B cell (primary cell): ENCODE data around the gene GRIK2. TPM values are rescaled to one million over a fixed set of nuclear protein-coding genes. Genes with fewer than 3 reads are reported as not detected.

Experiments used
- ATAC-seq: fragments of 200-7000 bp; cut with Tn5 transposase; one replicate; pipeline ENCODE4 v1.10.0; 2021; ENCODE audit warnings: low read depth, mild to moderate bottlenecking, moderate number of reproducible peaks, moderate library complexity
- CTCF ChIA-PET: fragments of 350-600 bp; sonication (Branson Sonifier 250); formaldehyde crosslinking; loops from one replicate; lab custom pipeline; 2021; ENCODE audit warnings: antibody characterized with exemption, inconsistent platforms; lab: Charles Lee
- POLR2A ChIA-PET: fragments of 350-600 bp; sonication (Branson Sonifier 250); formaldehyde crosslinking; loops from one replicate; lab custom pipeline; 2021; ENCODE audit warnings: antibody characterized with exemption; lab: Charles Lee
- DNase-seq: peaks from one replicate; pipeline ENCODE4 v3.0.0; 2013
- H2AFZ ChIP-seq: 2 replicates; pipeline ENCODE4 v1.6.1; 2012; ENCODE audit warnings: mild to moderate bottlenecking, low read depth, low read length; ENCODE audit not compliant: insufficient read depth, poor library complexity, severe bottlenecking
- H3K27ac ChIP-seq, 2 donors: 1 replicate in 1 of 2; 2 replicates in 1 of 2; pipeline ENCODE4 v1.5.1; 2012 to 2013; ENCODE audit warnings: low read length in 2 of 2, mild to moderate bottlenecking in 2 of 2, moderate library complexity in 1 of 2
- H3K27me3 ChIP-seq, 4 experiments: fragments of 200-600 bp in 1 of 4; sonication (generic) in 1 of 4; replicated peaks in 1 of 4; 1 replicate in 2 of 4; 2 replicates in 2 of 4; pipeline versions ENCODE4 v1.6.1 to v1.7.0; 2013 to 2016; ENCODE audit warnings: low read length in 3 of 4, mild to moderate bottlenecking in 2 of 4, mixed read lengths in 1 of 4, moderate library complexity in 1 of 4; ENCODE audit not compliant: insufficient read depth in 4 of 4, control insufficient read depth in 3 of 4; ENCODE audit errors: control extremely low read depth in 1 of 4
- H3K36me3 ChIP-seq, 2 experiments: replicated peaks in 1 of 2; 1 replicate in 1 of 2; 2 replicates in 1 of 2; pipeline versions ENCODE4 v1.6.1 to v1.7.1; 2013; ENCODE audit warnings: low read length in 1 of 2; ENCODE audit not compliant: insufficient read depth in 2 of 2, control insufficient read depth in 1 of 2; ENCODE audit errors: control extremely low read depth in 1 of 2, extremely low read depth in 1 of 2
- H3K4me1 ChIP-seq, 2 donors: fragments of 200-600 bp in 1 of 2; sonication (generic) in 1 of 2; 1 replicate in 1 of 2; 2 replicates in 1 of 2; pipeline versions ENCODE4 v1.5.1 to v1.6.1; 2013 to 2017; ENCODE audit warnings: low read length in 2 of 2; ENCODE audit not compliant: control insufficient read depth in 2 of 2, insufficient read depth in 2 of 2
- H3K4me2 ChIP-seq: replicated peaks from 2 replicates; pipeline ENCODE3; 2012; ENCODE audit warnings: mild to moderate bottlenecking, low read depth, low read length; ENCODE audit not compliant: poor library complexity, severe bottlenecking
- H3K4me3 ChIP-seq, 5 experiments: fragments of 200-600 bp in 1 of 5; sonication (generic) in 1 of 5; 1 replicate in 3 of 5; 2 replicates in 2 of 5; pipeline versions ENCODE4 v1.5.1 to v1.7.0; 2011 to 2016; ENCODE audit warnings: low read length in 4 of 5, mild to moderate bottlenecking in 4 of 5, low read depth in 2 of 5, control low read depth in 1 of 5, moderate library complexity in 1 of 5; ENCODE audit not compliant: insufficient read depth in 1 of 5; ENCODE audit errors: control extremely low read depth in 1 of 5, extremely low read depth in 1 of 5
- H3K79me2 ChIP-seq: fragments of 200-600 bp; sonication (generic); one replicate; pipeline ENCODE4 v1.6.0; 2016; ENCODE audit warnings: low read length; ENCODE audit not compliant: control insufficient read depth, insufficient read depth
- H3K9ac ChIP-seq: fragments of 200-600 bp; sonication (generic); 2 replicates; pipeline ENCODE4 v1.6.1; 2017; ENCODE audit warnings: mild to moderate bottlenecking, low read length, moderate library complexity
- H3K9me3 ChIP-seq, 3 donors: one replicate each; pipeline versions ENCODE4 v1.6.1 to v1.7.1; 2013; ENCODE audit warnings: low read length in 2 of 3; ENCODE audit not compliant: control insufficient read depth in 2 of 3, insufficient read depth in 1 of 3; ENCODE audit errors: control extremely low read depth in 1 of 3
- H4K20me1 ChIP-seq: 2 replicates; pipeline ENCODE4 v1.6.0; 2012; ENCODE audit warnings: mild to moderate bottlenecking, low read length; ENCODE audit not compliant: insufficient read depth, control insufficient read depth, poor library complexity, severe bottlenecking
- H3K27ac Mint-ChIP-seq: one replicate; pipeline ENCODE4 v1.8.0; 2021; ENCODE audit warnings: mixed read lengths
- H3K27me3 Mint-ChIP-seq: one replicate; pipeline ENCODE4 v1.8.0; 2021; ENCODE audit warnings: mixed read lengths
- H3K4me1 Mint-ChIP-seq: one replicate; pipeline ENCODE4 v1.8.0; 2021; ENCODE audit warnings: mixed read lengths
- H3K4me3 Mint-ChIP-seq: one replicate; pipeline ENCODE4 v1.8.0; 2021; ENCODE audit warnings: mixed read lengths
- H3K9me3 Mint-ChIP-seq: one replicate; pipeline ENCODE4 v1.8.0; 2022; ENCODE audit warnings: mixed read lengths; ENCODE audit not compliant: insufficient read depth
- CTCF ChIP-seq: fragments of 200-600 bp; IDR thresholded peaks from one replicate; pipeline ENCODE4 v1.8.0; 2022; ENCODE audit warnings: antibody characterized with exemption, mild to moderate bottlenecking
- EZH2 ChIP-seq: IDR thresholded peaks from 2 replicates; pipeline ENCODE4 v1.6.1; 2012; ENCODE audit warnings: borderline replicate concordance, low read depth, mild to moderate bottlenecking, moderate library complexity, low read length; ENCODE audit not compliant: insufficient read depth, poor library complexity, severe bottlenecking
- WGBS: methylation state at CpG from one replicate; pipeline ENCODE4 v1.1.5; 2013; ENCODE audit warnings: missing lambda C conversion rate; ENCODE audit not compliant: insufficient coverage; 5-methylcytosine and 5-hydroxymethylcytosine counted together
- intact Hi-C: fragments of 100-400 bp; cut with micrococcal nuclease; formaldehyde crosslinking; loops from one replicate; pipeline ENCODE4 v1.10.0; 2022
- polyA plus RNA-seq: library from polyadenylated mRNA; depleted of rRNA; stranded (reverse); fragments of >200 nt; gene quantifications from 2 replicates; pipeline ENCODE4 v1.2.3, GENCODE V29; 2012
- total RNA-seq, 2 donors: library from RNA; stranded (reverse); fragments of 120-200 nt in 1 of 2; gene quantifications; 1 replicate in 1 of 2; 2 replicates in 1 of 2; pipeline versions ENCODE4 v1.2.3 to v1.2.4, GENCODE V29; 2013 to 2022

The GRIK2 gene
- total and polyA plus RNA-seq, 2 donors (not counting 1 experiment from before 2014, with no cell fraction given), result not detected

DNA sequence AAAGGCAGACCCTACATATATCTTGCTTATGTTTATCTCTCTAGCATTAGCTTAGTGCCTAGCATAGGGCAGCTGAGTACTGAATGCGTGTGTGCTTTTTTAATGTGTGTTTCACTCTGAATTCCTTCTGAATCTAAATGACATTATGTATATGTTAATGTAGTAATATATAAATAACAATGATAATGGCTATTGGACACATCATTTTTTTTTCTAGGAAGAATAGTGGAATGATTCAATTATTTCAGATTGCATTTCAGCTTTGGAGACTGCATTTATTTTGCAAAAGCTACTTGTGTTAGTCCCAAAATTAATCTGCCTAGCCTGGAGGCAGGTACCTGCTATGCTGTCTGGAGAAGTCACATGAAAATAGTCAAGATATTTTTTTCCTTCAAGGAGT, 371.8 kb downstream of the GRIK2 start:
- H3K27me3 ChIP-seq, result no peaks in the 10 kb centered on the region
- H3K27ac ChIP-seq, result no peak overlapping the region
- H3K9me3 ChIP-seq, result no peaks in the 10 kb centered on the region
- DNase-seq (no peak), ATAC-seq (no peak)
- H4K20me1 ChIP-seq, result no peaks in the 10 kb centered on the region
- Mint-ChIP-seq H3K4me3 (no peak overlapping the region), H3K27ac (no peak overlapping the region), H3K9me3 (no peaks in the 10 kb centered on the region), H3K4me1 (no peaks in the 10 kb centered on the region), H3K27me3 (no peaks in the 10 kb centered on the region)
- H3K4me1 ChIP-seq, result no peaks in the 10 kb centered on the region
- TF ChIP-seq EZH2 (no peak), CTCF (no peak)
- POLR2A ChIA-PET, result no interaction called here
- no peak overlapping the region for H3K4me2 ChIP-seq
- intact Hi-C loops, result no loop called here
- H3K9ac ChIP-seq, result no peak overlapping the region
- H2AFZ ChIP-seq, result no peak overlapping the region
- no CpG with 5 or more reads among the region's 1 CpG for WGBS
- no peak overlapping the region for H3K4me3 ChIP-seq
- H3K79me2 ChIP-seq, result no peaks in the 10 kb centered on the region
- no peaks in the 10 kb centered on the region for H3K36me3 ChIP-seq
- CTCF ChIA-PET, result no interaction called here

GRCh38 chr6:101770116-101770515, 376.6 kb downstream of the GRIK2 start:
- H3K4me3 Mint-ChIP-seq, result no peak overlapping the region
- intact Hi-C loops, result no loop called here
- H3K9ac ChIP-seq, result no peak overlapping the region
- no peak for DNase-seq
- no peak overlapping the region for H3K27ac Mint-ChIP-seq
- WGBS, result no CpG with 5 or more reads among the region's 3 CpGs
- H3K27ac ChIP-seq, result no peak overlapping the region
- H3K4me3 ChIP-seq, result no peak overlapping the region
- no peaks in the 10 kb centered on the region for H4K20me1 ChIP-seq
- no peaks in the 10 kb centered on the region for H3K36me3 ChIP-seq
- H3K4me2 ChIP-seq, result no peak overlapping the region
- H3K9me3 Mint-ChIP-seq, result peaks cover 2% of the 10 kb centered on the region
- CTCF ChIA-PET, result no interaction called here
- no peak for ATAC-seq
- no peak for TF ChIP-seq EZH2
- no peak for TF ChIP-seq CTCF
- POLR2A ChIA-PET, result no interaction called here
- H3K27me3 ChIP-seq, result no peaks in the 10 kb centered on the region
- no peaks in the 10 kb centered on the region for H3K79me2 ChIP-seq
- no peaks in the 10 kb centered on the region for H3K4me1 Mint-ChIP-seq
- no peaks in the 10 kb centered on the region for H3K27me3 Mint-ChIP-seq
- no peaks in the 10 kb centered on the region for H3K4me1 ChIP-seq
- peaks cover 0 to 4% (median 0%) of the 10 kb centered on the region in 3 donors for H3K9me3 ChIP-seq
- no peak overlapping the region for H2AFZ ChIP-seq
